Fibroblast of lung (primary cell): ENCODE measurements around the gene SLC27A3. TPM values are rescaled to one million over a fixed set of nuclear protein-coding genes. Genes with fewer than 3 reads are reported as not detected.

Source experiments
- DNase-seq, 2 donors: peaks; one replicate each; pipeline versions ENCODE4 v3.0.0 to v3.0.0-alpha.2; 2010; ENCODE audit warnings: low read depth in 2 of 2
- H2AFZ ChIP-seq: 2 replicates; pipeline ENCODE4 v1.5.1; 2012; ENCODE audit warnings: low read length, control low read depth, inconsistent platforms
- H3K27ac ChIP-seq: 2 replicates; pipeline ENCODE4 v1.5.1; 2011; ENCODE audit warnings: low read length, control low read depth; ENCODE audit not compliant: insufficient read depth
- H3K27me3 ChIP-seq: 2 replicates; pipeline ENCODE4 v1.5.1; 2011; ENCODE audit warnings: mild to moderate bottlenecking, low read length; ENCODE audit not compliant: control insufficient read depth, insufficient read depth
- H3K36me3 ChIP-seq: 2 replicates; pipeline ENCODE4 v1.5.1; 2011; ENCODE audit warnings: low read length; ENCODE audit not compliant: control insufficient read depth, insufficient read depth
- H3K4me1 ChIP-seq: 2 replicates; pipeline ENCODE4 v1.5.1; 2011; ENCODE audit warnings: low read length; ENCODE audit not compliant: control insufficient read depth, insufficient read depth; ENCODE audit errors: extremely low read depth
- H3K4me2 ChIP-seq: 2 replicates; pipeline ENCODE4 v1.5.1; 2011; ENCODE audit warnings: low read length, control low read depth; ENCODE audit not compliant: insufficient read depth; ENCODE audit errors: extremely low read depth
- H3K4me3 ChIP-seq, 4 experiments: fragments of 200-600 bp in 1 of 4; sonication (generic) in 1 of 4; replicated peaks in 1 of 4; 2 replicates each; pipeline ENCODE4 v1.5.1; 2011 to 2016; ENCODE audit warnings: low read length in 4 of 4, low read depth in 3 of 4, mild to moderate bottlenecking in 3 of 4, control low read depth in 2 of 4, inconsistent platforms in 1 of 4, mixed read lengths in 1 of 4; ENCODE audit not compliant: insufficient read depth in 1 of 4; ENCODE audit errors: control extremely low read depth in 1 of 4
- H3K79me2 ChIP-seq: 2 replicates; pipeline ENCODE4 v1.5.1; 2012; ENCODE audit warnings: mild to moderate bottlenecking, low read length, inconsistent platforms; ENCODE audit not compliant: control insufficient read depth, insufficient read depth
- H3K9ac ChIP-seq: 2 replicates; pipeline ENCODE4 v1.5.1; 2011; ENCODE audit warnings: mild to moderate bottlenecking, low read length, control low read depth; ENCODE audit not compliant: insufficient read depth
- H3K9me3 ChIP-seq: 2 replicates; pipeline ENCODE4 v1.5.1; 2012; ENCODE audit warnings: low read depth, low read length; ENCODE audit not compliant: control insufficient read depth, insufficient read depth
- H4K20me1 ChIP-seq: 2 replicates; pipeline ENCODE4 v1.5.1; 2011; ENCODE audit warnings: low read length; ENCODE audit not compliant: control insufficient read depth, insufficient read depth; ENCODE audit errors: extremely low read depth
- EZH2 ChIP-seq: IDR thresholded peaks from 2 replicates; pipeline ENCODE4 v1.5.1; 2012; ENCODE audit warnings: low read length, control low read depth, mild to moderate bottlenecking; ENCODE audit errors: missing control alignments
- polyA plus RNA-seq, 2 donors: library from polyadenylated mRNA; depleted of rRNA in 1 of 2; stranded (reverse) in 1 of 2; unstranded in 1 of 2; fragments of >200 nt; gene quantifications; 2 replicates each; pipeline ENCODE4 v1.2.1, GENCODE V29; 2011 to 2012; ENCODE audit warnings: missing spikeins in 1 of 2
- total RNA-seq: library from RNA; depleted of rRNA; stranded (reverse); fragments of >200 nt; gene quantifications from 2 replicates; pipeline ENCODE4 v1.2.1, GENCODE V29; 2014
- TF ChIP-seq, protein P1 (sequence below), 2 donors: IDR thresholded peaks in 1 of 2; conservative IDR thresholded peaks in 1 of 2; 1 replicate in 1 of 2; 2 replicates in 1 of 2; pipeline ENCODE4 v1.5.1; 2011 to 2012; ENCODE audit warnings: low read length in 2 of 2, control low read depth in 1 of 2, inconsistent platforms in 1 of 2, low read depth in 1 of 2, mild to moderate bottlenecking in 1 of 2

Gene SLC27A3
- total and polyA plus RNA-seq, 2 donors (not counting 1 experiment from before 2014, with no cell fraction given), result 9.7 to 30.6 TPM

- Histone ChIP-seq H3K4me1 (peaks cover 11% of the 10 kb centered on the region), H3K79me2 (no peaks in the 10 kb centered on the region), H3K36me3 (peaks cover 15% of the 10 kb centered on the region), H2AFZ (peak overlapping the region; percentile 13), H4K20me1 (no peaks in the 10 kb centered on the region), H3K27me3 (no peaks in the 10 kb centered on the region), H3K9ac (no peak overlapping the region), H3K9me3 (no peaks in the 10 kb centered on the region), H3K4me2 (peak overlapping the region; percentile 92), H3K4me3 (peak overlapping the region; percentile 62 to 70 (median 66)), H3K27ac (no peak overlapping the region)
- no peak for DNase-seq
- TF ChIP-seq EZH2, result no peak
- TF ChIP-seq, protein P1, sequence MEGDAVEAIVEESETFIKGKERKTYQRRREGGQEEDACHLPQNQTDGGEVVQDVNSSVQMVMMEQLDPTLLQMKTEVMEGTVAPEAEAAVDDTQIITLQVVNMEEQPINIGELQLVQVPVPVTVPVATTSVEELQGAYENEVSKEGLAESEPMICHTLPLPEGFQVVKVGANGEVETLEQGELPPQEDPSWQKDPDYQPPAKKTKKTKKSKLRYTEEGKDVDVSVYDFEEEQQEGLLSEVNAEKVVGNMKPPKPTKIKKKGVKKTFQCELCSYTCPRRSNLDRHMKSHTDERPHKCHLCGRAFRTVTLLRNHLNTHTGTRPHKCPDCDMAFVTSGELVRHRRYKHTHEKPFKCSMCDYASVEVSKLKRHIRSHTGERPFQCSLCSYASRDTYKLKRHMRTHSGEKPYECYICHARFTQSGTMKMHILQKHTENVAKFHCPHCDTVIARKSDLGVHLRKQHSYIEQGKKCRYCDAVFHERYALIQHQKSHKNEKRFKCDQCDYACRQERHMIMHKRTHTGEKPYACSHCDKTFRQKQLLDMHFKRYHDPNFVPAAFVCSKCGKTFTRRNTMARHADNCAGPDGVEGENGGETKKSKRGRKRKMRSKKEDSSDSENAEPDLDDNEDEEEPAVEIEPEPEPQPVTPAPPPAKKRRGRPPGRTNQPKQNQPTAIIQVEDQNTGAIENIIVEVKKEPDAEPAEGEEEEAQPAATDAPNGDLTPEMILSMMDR (conservative IDR thresholded peaks at IDR 0.05 in 1 of 2, IDR thresholded peaks at IDR 0.05 in 1 of 2; ENCODE audit: low read depth in 1 of 2, low read length in 2 of 2), result no peak
These were observed 1.1 kb downstream of the SLC27A3 start for GRCh38 chr1:153776352-153776751.

- TF ChIP-seq EZH2, result no peak
- TF ChIP-seq, protein P1 (conservative IDR thresholded peaks at IDR 0.05 in 1 of 2, IDR thresholded peaks at IDR 0.05 in 1 of 2; ENCODE audit: low read depth in 1 of 2, low read length in 2 of 2), result no peak
These were observed 1.7 kb downstream of the SLC27A3 start for GRCh38 chr1:153776845-153777370.

GRCh38 chr1:153777648-153778047 is 2.4 kb downstream of the SLC27A3 start:
- H3K4me3 ChIP-seq, result no peak overlapping the region
- H2AFZ ChIP-seq, result no peak overlapping the region
- no peak overlapping the region for H3K9ac ChIP-seq
- no peak overlapping the region for H3K4me2 ChIP-seq
- H3K79me2 ChIP-seq, result no peaks in the 10 kb centered on the region
- peaks cover 5% of the 10 kb centered on the region for H3K36me3 ChIP-seq
- no peak for TF ChIP-seq EZH2
- TF ChIP-seq, protein P1 (conservative IDR thresholded peaks at IDR 0.05 in 1 of 2, IDR thresholded peaks at IDR 0.05 in 1 of 2; ENCODE audit: low read depth in 1 of 2, low read length in 2 of 2), result no peak
- no peaks in the 10 kb centered on the region for H4K20me1 ChIP-seq
- no peak overlapping the region for H3K27ac ChIP-seq
- peak in 1 of 2 donors; percentile 15 for DNase-seq
- H3K9me3 ChIP-seq, result no peaks in the 10 kb centered on the region
- H3K4me1 ChIP-seq, result peaks cover 11% of the 10 kb centered on the region
- H3K27me3 ChIP-seq, result no peaks in the 10 kb centered on the region

More at GRCh38 chr1:153776845-153777370, 1.7 kb downstream of the SLC27A3 start:
- H2AFZ ChIP-seq, result no peak overlapping the region
- H3K79me2 ChIP-seq, result no peaks in the 10 kb centered on the region
- no peak overlapping the region for H3K9ac ChIP-seq
- peaks cover 11% of the 10 kb centered on the region for H3K4me1 ChIP-seq
- peaks cover 10% of the 10 kb centered on the region for H3K36me3 ChIP-seq
- H3K27me3 ChIP-seq, result no peaks in the 10 kb centered on the region
- H3K27ac ChIP-seq, result no peak overlapping the region
- H4K20me1 ChIP-seq, result no peaks in the 10 kb centered on the region
- no peaks in the 10 kb centered on the region for H3K9me3 ChIP-seq
- peak overlapping the region; percentile 92 for H3K4me2 ChIP-seq
- H3K4me3 ChIP-seq, result peak overlapping the region in 1 of 4 experiments; percentile 62
- DNase-seq, result no peak
